Measurements from ENCODE around the gene FBXO45. TPM values are rescaled to one million over a fixed set of nuclear protein-coding genes. Genes with fewer than 3 reads are reported as not detected.
"Not testable (repeated sequence)": the region's sequence is repeated elsewhere in the genome, so short reads cannot be mapped to it uniquely, and the experiment has no call there.

FBXO45 gene
- total RNA-seq, 4 donors from 2014 or later: 7.5 to 25.7 (median 17.3) TPM

- no peaks in the 10 kb centered on the region for H3K36me3 ChIP-seq
- no peaks in the 10 kb centered on the region for H3K27me3 ChIP-seq
- H3K9me3 ChIP-seq: no peaks in the 10 kb centered on the region
- 14% methylated on average over 5 of the region's 5 CpGs for WGBS
- no peak overlapping the region for H3K27ac ChIP-seq
- no peak overlapping the region for H3K4me3 ChIP-seq
- H3K4me1 ChIP-seq: peaks cover 16% of the 10 kb centered on the region
- DNase-seq (ENCODE audit: low spot score in 2 of 2): peak; percentile 95 to 96
- peak; percentile 66 to 81 for TF ChIP-seq CTCF (IDR thresholded peaks at IDR 0.05)
- peak in 1 of 3 donors; percentile 14 for TF ChIP-seq POLR2AphosphoS5 (IDR thresholded peaks at IDR 0.05)
- TF ChIP-seq EP300 (IDR thresholded peaks at IDR 0.05): no peak
- TF ChIP-seq POLR2A (IDR thresholded peaks at IDR 0.05): no peak
Measured at GRCh38 chr3:196609343-196609775, 40.9 kb downstream of the FBXO45 start.

GRCh38 chr3:196609805-196610515 is 41.5 kb downstream of the FBXO45 start:
- no peak for TF ChIP-seq POLR2AphosphoS5 (IDR thresholded peaks at IDR 0.05)
- 74% methylated on average over 6 of the region's 6 CpGs for WGBS
- no peak overlapping the region for H3K4me3 ChIP-seq
- peaks cover 16% of the 10 kb centered on the region for H3K4me1 ChIP-seq
- H3K27me3 ChIP-seq: no peaks in the 10 kb centered on the region
- DNase-seq (ENCODE audit: low spot score in 2 of 2): no peak
- H3K36me3 ChIP-seq: no peaks in the 10 kb centered on the region
- H3K9me3 ChIP-seq: no peaks in the 10 kb centered on the region
- H3K27ac ChIP-seq: no peak overlapping the region

GRCh38 chr3:196611761-196612483 is 43.5 kb downstream of the FBXO45 start:
- peak overlapping the region; percentile 48 for H3K27ac ChIP-seq
- H3K9me3 ChIP-seq: no peaks in the 10 kb centered on the region
- DNase-seq (ENCODE audit: low spot score in 2 of 2): no peak
- H3K4me3 ChIP-seq: no peak overlapping the region
- H3K36me3 ChIP-seq: no peaks in the 10 kb centered on the region
- 68% methylated on average over 10 of the region's 10 CpGs for WGBS
- no peaks in the 10 kb centered on the region for H3K27me3 ChIP-seq
- H3K4me1 ChIP-seq: peaks cover 16% of the 10 kb centered on the region
- no peak for TF ChIP-seq POLR2AphosphoS5 (IDR thresholded peaks at IDR 0.05)
- no peak for TF ChIP-seq EP300 (IDR thresholded peaks at IDR 0.05)
- TF ChIP-seq POLR2A (IDR thresholded peaks at IDR 0.05): no peak
- no peak for TF ChIP-seq CTCF (IDR thresholded peaks at IDR 0.05)

- H3K9me3 ChIP-seq; DNase-seq (ENCODE audit: low spot score in 2 of 2); H3K36me3 ChIP-seq; H3K4me3 ChIP-seq; H3K27ac ChIP-seq; H3K27me3 ChIP-seq: not testable (repeated sequence)
- WGBS: 90% methylated on average over 6 of the region's 6 CpGs
- peaks cover 12% of the 10 kb centered on the region for H3K4me1 ChIP-seq
Measured at GRCh38 chr3:196615234-196615633, 46.8 kb downstream of the FBXO45 start.

GRCh38 chr3:196617256-196617655 is 48.8 kb downstream of the FBXO45 start:
- H3K27ac ChIP-seq: no peak overlapping the region
- TF ChIP-seq EP300 (IDR thresholded peaks at IDR 0.05) (no peak), POLR2AphosphoS5 (IDR thresholded peaks at IDR 0.05) (no peak), CTCF (IDR thresholded peaks at IDR 0.05) (no peak), POLR2A (IDR thresholded peaks at IDR 0.05) (no peak)

GRCh38 chr3:196619223-196619622 is 50.8 kb downstream of the FBXO45 start:
- H3K4me3 ChIP-seq: no peak overlapping the region
- no peaks in the 10 kb centered on the region for H3K9me3 ChIP-seq
- WGBS: 44% methylated on average over 5 of the region's 5 CpGs
- H3K27me3 ChIP-seq: no peaks in the 10 kb centered on the region
- TF ChIP-seq POLR2A (IDR thresholded peaks at IDR 0.05) (no peak), POLR2AphosphoS5 (IDR thresholded peaks at IDR 0.05) (no peak), EP300 (IDR thresholded peaks at IDR 0.05) (no peak), CTCF (IDR thresholded peaks at IDR 0.05) (no peak)
- no peaks in the 10 kb centered on the region for H3K36me3 ChIP-seq
- H3K4me1 ChIP-seq: peaks cover 20% of the 10 kb centered on the region
- DNase-seq (ENCODE audit: low spot score in 2 of 2): no peak
- H3K27ac ChIP-seq: peak overlapping the region; percentile 65

More at GRCh38 chr3:196617256-196617655, 48.8 kb downstream of the FBXO45 start:
- Histone ChIP-seq H3K4me3 (no peak overlapping the region), H3K36me3 (no peaks in the 10 kb centered on the region), H3K27me3 (no peaks in the 10 kb centered on the region), H3K9me3 (no peaks in the 10 kb centered on the region), H3K4me1 (peaks cover 10% of the 10 kb centered on the region)
- 74% methylated on average over 5 of the region's 5 CpGs for WGBS
- no peak for DNase-seq (ENCODE audit: low spot score in 2 of 2)

- peak overlapping the region; percentile 65 for H3K27ac ChIP-seq
- not testable (repeated sequence) for H3K36me3 ChIP-seq; H3K4me3 ChIP-seq; H3K9me3 ChIP-seq; DNase-seq (ENCODE audit: low spot score in 2 of 2); H3K27me3 ChIP-seq
- 51% methylated on average over 5 of the region's 5 CpGs for WGBS
- peaks cover 24% of the 10 kb centered on the region for H3K4me1 ChIP-seq
Measured at GRCh38 chr3:196619627-196620026, 51.2 kb downstream of the FBXO45 start.

All from suprapubic skin (tissue), 4 donors.